Erythroblast (primary cell): ENCODE measurements around the gene MPP3.

Experiments
- DNase-seq, 2 experiments: peaks; one replicate each; lab custom pipeline; 2025; lab: John Stamatoyannopoulos, UW
- GATA1 ChIP-seq: IDR thresholded peaks from 2 replicates; pipeline ENCODE4 v1.6.1; 2011; ENCODE audit warnings: low read depth, mild to moderate bottlenecking, control low read depth, low read length, moderate library complexity
- POLR2A ChIP-seq: IDR thresholded peaks from 2 replicates; pipeline ENCODE4 v1.6.1; 2011; ENCODE audit warnings: mild to moderate bottlenecking, low read length

The MPP3 gene

DNA sequence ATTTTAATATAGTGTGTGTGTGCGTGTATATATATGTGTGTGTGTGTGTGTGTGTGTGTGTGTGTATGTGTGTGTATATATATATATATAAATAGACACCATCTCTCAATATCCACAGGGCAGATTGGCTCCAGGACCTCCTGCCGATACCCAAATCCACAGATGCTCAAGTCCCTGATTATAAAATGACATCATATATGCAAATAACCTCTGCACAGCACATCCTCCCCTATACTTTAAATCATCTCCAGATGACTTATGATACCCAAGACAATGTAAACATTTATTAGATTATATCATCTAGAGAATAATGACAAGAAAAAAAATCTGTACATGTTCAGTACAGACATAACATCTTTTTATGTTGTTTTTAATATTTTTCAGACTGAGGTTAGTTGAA, 62.0 kb downstream of the MPP3 start:
- TF ChIP-seq POLR2A (no peak), GATA1 (no peak)
- DNase-seq = no peak

- TF ChIP-seq POLR2A (no peak), GATA1 (no peak)
- no peak for DNase-seq
Measured at GRCh38 chr17:43769859-43770258, 63.1 kb downstream of the MPP3 start.

DNA sequence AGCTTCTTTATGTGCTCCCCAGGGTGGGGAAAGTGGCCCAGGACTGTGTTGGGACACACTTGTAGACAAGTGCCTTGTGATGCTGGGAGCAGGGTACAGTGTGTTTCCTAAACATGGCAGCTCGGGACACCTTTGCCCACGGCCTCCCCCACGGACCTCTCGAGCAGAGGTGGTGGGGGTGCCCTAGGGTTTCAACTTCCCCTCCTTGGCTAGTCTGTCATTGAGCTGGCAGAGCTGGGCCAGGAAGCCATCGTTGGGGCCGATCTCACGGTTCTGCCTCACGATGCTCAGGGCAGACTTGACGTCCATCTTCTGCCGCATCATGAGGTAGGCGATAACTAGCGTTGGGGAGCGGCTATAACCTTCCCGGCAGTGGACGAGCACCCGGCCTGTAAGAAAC, 63.5 kb downstream of the MPP3 start:
- no peak for TF ChIP-seq POLR2A
- no peak for DNase-seq

DNA sequence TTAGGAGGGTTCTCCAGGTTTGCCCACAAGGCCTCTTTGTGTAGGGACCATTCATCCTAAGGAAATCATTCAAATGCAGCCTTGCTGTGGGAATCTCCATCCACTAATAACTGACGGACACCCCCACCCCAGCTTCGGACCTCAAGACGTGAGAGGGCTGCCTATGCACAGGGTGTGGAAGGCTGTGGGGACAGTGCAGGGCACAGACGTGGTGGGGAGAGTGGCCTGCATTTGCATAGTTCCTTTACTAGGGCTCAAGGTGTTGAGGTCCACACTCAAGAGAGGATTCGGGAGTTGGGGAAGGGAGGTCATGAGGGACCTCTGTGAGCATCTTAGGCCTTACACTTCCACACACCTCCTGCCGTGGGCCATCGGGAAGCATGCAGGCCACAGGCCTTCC, 64.0 kb downstream of the MPP3 start:
- TF ChIP-seq POLR2A (no peak), GATA1 (no peak)
- DNase-seq = no peak

- TF ChIP-seq GATA1 (no peak), POLR2A (no peak)
- no peak for DNase-seq
Measured at GRCh38 chr17:43768382-43768781, 64.6 kb downstream of the MPP3 start.

DNA sequence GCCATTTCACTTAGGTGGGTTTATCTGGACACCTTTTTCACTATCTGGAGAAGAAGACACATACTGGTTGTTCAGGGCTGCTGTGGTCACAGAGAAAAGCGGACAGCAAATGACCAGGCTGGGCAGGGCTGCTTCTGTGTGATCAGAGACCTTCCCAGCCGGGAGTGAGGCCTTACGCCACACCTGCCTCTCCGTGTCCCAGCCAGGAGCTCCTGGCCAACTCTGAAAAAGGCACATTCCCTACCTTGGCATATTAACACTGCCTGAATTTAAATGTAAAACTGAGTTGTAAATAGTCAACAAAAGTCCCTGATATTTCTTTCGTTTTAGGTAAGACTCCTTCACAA, 65.3 kb downstream of the MPP3 start:
- TF ChIP-seq POLR2A = no peak
- no peak for TF ChIP-seq GATA1
- DNase-seq = no peak

DNA sequence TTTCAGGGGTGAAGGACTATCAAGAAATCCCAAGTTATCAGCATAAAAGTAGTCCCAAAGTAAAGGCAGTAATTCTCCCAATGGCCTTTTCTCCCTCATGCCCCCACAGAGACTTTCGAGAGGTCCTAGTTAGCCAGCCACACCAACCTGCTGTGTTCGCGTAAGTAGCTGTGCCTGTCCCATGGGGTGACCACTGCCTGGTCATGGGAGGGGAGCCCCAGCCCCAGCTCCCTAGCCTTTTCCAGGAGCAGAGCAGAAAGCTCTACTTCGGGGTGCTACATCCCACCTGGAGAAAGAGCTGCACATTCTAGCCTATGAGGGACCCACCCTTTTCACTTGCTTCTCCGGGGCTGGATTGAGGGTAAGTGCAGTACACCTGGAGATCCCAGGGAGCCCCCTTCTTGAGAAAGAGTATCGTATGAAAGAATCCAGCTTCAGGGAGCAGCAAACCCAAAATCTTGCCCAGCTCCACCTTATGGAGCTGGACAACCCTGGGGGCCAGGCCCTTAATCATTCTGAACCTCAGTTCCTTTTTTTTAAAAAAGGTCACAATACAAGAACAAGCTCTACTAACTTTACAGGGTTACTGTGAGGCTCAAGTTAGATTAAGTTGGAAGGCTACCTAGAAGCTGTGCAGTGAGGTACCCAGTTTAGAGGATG, 65.8 kb downstream of the MPP3 start:
- DNase-seq = no peak
- TF ChIP-seq POLR2A = no peak
- no peak for TF ChIP-seq GATA1

- DNase-seq = peak; percentile 50 to 76
- TF ChIP-seq POLR2A (no peak), GATA1 (no peak)
Measured at GRCh38 chr17:43766413-43767052, 66.4 kb downstream of the MPP3 start.

GRCh38 chr17:43760254-43760852, 72.6 kb downstream of the MPP3 start:
- peak; percentile 78 to 89 for DNase-seq
- TF ChIP-seq POLR2A (no peak), GATA1 (no peak)

- no peak for DNase-seq
- no peak for TF ChIP-seq POLR2A
- TF ChIP-seq GATA1 = no peak
Measured at GRCh38 chr17:43759836-43760235, 73.1 kb downstream of the MPP3 start.

GRCh38 chr17:43758497-43759174, 74.3 kb downstream of the MPP3 start, which contains the start of gene SOST:
Gene SOST (minus strand): TSS chr17:43758791. CDS start chr17:43758741, 50 bp downstream.
- TF ChIP-seq GATA1 = no peak
- TF ChIP-seq POLR2A = no peak

DNA sequence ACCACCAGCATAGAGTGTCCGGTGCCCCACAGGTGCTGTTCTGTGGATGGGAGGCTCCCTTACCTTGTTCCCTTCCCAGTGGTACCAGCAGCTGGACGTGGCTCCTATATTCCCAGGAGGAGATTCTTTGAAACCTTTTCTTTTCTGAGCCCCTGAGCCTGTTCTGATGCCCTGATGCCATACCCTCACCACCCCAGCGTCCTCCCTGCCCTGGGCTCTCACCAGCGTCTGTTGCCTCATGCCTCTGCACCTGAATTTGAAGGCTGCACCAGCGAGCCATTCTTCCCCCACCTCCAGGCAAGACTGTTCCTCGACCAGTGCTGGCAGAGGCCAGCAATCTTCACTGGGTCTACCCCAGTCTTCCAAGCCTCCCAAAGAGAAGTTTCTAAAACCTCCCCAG, 74.9 kb downstream of the MPP3 start:
- no peak for DNase-seq
- TF ChIP-seq POLR2A (no peak), GATA1 (no peak)

More at GRCh38 chr17:43758497-43759174, 74.3 kb downstream of the MPP3 start, which contains the start of gene SOST:
- DNase-seq = no peak

- TF ChIP-seq POLR2A (no peak), GATA1 (no peak)
- DNase-seq = no peak
Measured at GRCh38 chr17:43757171-43757660, 75.7 kb downstream of the MPP3 start.

- TF ChIP-seq POLR2A = no peak
- no peak for TF ChIP-seq GATA1
Measured at GRCh38 chr17:43756201-43756600, 76.7 kb downstream of the MPP3 start.

More at GRCh38 chr17:43756201-43756600, 76.7 kb downstream of the MPP3 start:
- no peak for DNase-seq
